Hematopoietic multipotent progenitor cell treated with erythropoietin and hydrocortisone succinate and interleukin-3 and kit ligand, for 4 days (in vitro differentiated cells): Measurements from ENCODE around the gene ABCB6.
A peak's percentile ranks its signal among the peaks of the same experiment; 100 is the strongest.
"Not testable (repeated sequence)": the region's sequence is repeated elsewhere in the genome, so short reads cannot be mapped to it uniquely, and the experiment has no call there.

Source experiments
- DNase-seq: peaks from one replicate; pipeline ENCODE4 v3.0.0-alpha.2; 2015

ABCB6 gene

DNA sequence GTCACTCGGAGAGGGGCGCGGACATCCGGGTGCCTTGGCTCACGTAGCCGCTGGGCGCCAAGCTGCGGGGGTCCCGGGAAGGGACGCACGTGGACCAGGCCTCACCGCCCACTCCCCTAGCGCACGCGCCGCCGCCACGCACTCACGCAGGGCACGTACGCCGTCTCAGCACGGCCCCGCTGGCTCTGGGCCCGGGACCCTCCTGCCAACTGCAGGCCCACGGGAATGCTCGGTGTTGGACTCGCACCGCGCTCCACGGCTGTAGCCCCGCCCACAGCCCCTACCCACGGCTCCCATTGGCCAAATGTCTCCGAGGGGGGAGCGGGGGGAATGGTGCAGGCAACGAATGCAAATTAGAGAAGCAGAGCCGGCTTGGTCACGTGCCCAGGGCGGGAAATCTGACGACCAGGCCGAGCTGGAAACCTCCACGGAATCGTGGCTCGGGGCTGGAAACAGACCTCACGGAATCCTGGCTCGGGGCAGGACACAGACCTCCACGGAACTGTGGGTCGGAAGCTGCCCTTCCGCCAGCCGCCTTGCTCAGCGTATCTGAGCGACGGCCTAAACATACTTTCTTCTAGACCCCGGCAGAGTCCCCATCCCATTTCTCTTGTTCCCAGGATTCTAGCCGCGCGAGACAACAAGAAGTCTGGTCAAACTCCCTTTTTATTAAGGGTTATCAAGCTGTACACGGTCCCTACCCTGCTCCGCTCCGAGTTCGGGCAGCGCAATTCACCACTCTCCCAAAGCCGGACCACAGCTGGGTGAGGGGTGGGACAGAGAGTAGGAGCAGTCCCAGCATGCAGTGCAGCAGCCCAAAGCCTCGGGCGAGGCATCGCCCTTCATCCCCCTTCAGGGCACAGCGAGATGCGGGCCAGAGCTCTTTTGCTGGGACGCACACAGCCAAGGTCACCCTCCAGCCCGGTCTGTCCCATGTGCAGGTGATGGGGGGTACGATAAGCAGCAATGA lies at the start of gene ABCB6:
Gene ABCB6, minus strand, starts transcription at position 227 of the 970 bp plus-strand sequence. CDS start 285 bp downstream, outside the sequence.
- DNase-seq: peak; percentile 98

- DNase-seq: no peak
Observed at GRCh38 chr2:219268294-219268693, 49.5 kb upstream of the ABCB6 start.

DNA sequence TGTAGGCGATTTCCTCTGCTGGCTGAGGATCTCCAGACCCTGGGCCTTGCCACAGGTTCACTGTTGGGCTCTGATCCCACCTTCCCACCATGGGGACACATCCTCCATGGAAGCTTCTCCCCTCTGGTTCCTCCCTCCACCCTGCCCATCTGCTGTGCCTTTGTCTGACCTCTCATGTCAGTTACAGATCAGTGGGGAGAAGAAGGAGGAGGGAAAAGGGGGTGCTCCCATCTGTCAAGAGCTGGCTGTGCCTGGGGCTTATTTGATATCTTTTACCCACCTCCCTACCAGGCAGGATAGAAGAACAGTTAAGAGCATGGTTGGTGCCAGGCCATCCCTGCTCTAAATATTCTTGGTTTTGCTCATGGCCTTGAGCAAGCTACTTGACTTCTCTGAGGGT lies 48.1 kb upstream of the ABCB6 start:
- DNase-seq: no peak

- no peak for DNase-seq
Observed at GRCh38 chr2:219266232-219266631, 47.5 kb upstream of the ABCB6 start.

DNA sequence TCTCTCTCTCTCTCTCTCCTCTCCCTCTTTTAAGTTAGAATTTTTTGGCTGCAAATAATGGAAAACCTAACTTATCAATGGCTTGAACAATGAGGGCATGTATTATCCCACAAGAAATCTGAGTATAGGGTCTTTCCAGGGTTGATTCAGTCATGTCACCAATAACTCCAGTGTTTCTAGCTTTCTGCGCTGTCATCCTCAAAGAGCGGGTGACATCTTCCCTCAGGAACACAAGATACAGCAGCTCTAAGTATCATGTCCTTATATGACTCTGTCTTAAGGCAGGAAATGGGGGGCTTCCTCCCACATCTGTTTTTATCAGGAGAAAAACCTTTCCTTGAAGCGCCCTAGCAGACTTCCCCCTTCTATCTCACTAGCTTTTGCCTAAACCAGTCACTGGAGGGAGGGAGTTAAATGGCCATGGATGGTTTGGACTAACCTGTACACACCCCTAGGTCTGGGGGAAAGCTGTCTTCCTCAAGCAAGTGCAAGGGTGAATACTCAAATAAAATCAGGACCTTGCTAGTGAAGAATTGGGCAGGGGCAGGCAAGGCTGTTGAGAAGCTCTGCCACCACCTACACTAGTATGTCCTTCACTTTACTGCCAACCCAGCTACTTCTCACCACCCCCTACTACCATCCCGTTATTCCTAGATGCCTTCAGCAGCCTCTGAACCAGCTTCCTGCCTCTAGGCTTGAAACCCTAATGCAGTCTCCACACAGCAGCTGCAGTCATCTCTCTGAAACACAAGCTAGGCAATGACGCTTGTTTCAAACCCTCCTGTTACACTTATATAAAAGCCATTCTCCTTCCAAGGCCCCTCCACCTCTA lies 42.5 kb upstream of the ABCB6 start:
- peak; percentile 49 for DNase-seq

DNA sequence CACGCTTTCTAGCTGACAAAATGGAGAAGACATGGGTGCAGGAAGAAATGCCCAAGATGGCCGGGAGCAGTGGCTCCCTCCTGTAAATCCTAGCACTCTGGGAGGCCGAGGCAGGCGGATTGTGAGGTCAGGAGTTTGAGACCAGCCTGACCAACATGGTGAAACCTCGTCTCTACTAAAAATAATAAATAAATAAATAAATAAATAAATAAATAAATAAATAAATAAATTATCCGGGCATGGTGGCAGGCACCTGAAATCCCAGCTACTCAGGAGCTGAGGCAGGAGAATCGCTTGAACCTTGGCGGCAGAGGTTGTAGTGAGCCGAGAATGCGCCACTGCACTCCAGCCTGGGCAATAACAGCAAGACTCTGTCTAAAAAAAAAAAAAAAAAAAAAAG lies 40.2 kb upstream of the ABCB6 start:
- not testable (repeated sequence) for DNase-seq

GRCh38 chr2:219254590-219255201 lies 35.9 kb upstream of the ABCB6 start:
- peak; percentile 71 for DNase-seq

DNA sequence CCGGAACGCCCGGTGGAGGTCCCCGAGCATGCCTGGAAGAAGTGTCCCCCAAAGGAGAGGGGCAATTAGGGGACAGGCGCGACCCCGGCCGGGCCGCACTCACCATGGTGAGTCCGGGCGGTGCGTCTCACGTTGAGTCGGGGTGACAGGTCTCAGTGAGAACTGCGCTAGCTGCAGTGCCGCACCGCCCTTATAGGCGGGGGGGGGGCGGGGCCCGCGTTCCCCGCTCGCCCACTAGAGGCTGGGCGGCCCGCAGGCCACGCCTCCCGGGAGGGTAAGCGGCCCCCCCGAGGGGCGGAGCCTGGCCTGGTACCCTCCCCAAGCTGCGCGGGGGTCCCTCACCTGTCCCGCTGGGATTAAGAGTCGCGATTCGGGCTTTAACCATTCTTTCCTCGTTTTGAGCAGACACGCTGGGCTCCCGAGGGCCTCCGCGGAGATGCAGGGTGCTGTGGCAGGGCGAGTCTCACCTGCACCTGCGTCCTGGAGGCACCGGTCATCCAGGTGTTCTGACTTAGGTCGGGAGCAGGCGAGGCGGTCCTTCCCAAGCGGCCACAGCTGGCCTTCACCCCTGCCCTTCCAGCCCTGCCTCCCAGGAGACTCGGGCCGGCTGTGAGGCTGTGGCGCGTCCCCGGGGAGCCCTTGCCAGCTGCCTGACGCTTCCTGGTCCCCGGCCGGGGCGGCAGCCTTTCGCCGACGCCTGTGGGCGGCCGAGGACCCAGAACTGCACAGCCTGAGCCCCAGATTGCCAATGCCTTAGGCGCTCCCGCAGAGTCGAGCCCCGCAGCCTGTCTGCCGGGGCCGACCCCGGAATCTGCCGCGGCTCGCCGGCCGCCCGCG lies 35.2 kb upstream of the ABCB6 start, which contains the start of gene TUBA4A:
Gene TUBA4A, minus strand, starts transcription at position 166 of the 837 bp plus-strand sequence. Its CDS starts 60 bp downstream, at position 106.
- DNase-seq: peak; percentile 90

DNA sequence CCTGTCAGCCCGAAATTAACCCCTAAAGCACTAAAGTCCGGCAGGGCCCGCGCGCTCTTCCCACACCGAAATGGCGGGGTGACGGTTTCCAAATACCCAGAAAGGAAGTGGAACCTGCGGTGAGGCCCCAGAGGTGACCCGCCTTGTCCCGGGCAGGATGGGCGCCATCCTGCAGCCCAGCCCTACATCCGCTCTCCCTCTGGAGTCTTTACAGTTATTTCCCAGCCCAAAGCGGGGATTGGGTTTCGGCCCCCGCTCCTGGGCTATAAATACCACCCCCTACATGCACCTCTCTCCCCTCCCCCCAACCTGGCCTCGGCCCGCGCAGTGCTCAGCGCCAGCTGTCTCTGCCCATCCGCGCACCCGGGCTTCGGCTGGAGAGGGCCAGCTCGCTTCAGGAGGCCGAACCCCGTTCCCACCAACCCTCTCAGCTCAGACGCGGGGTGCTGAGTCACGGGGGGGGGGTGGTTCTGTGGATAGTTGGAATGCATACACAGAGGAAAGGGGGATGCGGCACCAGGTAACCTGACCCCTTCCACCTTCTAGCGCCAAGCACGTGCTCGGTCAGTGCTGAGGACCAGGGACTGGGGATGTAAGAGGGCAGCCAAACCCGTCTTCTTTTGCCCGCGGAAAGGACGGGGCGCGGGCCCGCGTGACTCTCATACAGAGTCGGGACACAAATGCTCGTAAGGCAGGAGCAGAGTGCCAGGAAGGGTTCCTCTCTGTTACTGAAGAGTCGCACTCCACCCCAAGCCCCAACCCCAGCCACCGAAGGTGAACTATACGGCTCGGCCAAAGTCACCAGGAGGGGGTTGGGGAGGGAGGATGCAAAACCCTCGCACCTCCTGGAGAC lies 34.4 kb upstream of the ABCB6 start, which contains the start of gene TUBA4B:
Gene TUBA4B, plus strand, starts transcription at position 344 of the 853 bp plus-strand sequence. Its CDS starts 165 bp downstream, at position 509.
- DNase-seq: peak; percentile 52

GRCh38 chr2:219252570-219252899 lies 33.8 kb upstream of the ABCB6 start:
- DNase-seq: no peak

DNA sequence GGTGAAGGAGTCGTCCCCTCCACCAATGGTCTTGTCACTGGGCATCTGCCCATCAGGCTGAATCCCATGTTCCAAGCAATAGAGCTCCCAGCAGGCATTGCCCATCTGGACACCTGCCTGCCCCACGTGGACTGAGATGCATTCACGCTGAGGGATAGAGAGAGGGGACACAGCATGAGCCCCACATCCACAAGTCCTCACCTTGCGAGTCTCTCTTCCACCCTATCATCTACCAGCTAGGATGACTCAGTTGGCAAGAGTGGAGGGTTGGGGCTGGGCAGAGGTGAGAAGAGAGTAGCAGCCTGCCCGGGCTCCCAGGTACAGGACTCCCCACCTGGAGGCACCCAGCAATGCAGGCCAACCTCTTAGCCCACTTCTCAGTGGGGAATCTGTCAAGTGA lies 33.3 kb upstream of the ABCB6 start:
- no peak for DNase-seq

DNA sequence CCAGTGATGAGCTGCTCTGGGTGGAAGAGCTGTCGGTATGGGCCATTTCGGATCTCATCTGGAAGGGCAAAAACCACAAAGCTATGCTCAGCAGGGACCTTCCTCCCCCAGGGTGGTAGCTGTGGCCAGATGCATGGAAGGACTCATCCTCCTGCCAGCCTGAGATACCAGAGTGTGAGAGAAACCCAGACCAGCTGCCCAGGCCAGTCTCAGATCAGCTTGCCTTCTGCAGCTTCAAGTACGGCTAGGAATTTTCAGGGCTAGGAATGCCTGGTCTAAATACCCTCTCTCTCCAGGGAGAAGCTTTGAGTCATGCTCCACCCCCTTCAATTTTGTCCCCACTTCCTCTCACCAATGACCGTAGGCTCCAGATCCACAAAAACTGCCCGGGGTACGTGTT lies 32.9 kb upstream of the ABCB6 start:
- peak; percentile 50 for DNase-seq

GRCh38 chr2:219250049-219250781 lies 31.5 kb upstream of the ABCB6 start:
- peak; percentile 44 for DNase-seq

GRCh38 chr2:219249203-219249980 lies 30.6 kb upstream of the ABCB6 start:
- DNase-seq: peak; percentile 74

- no peak for DNase-seq
Observed at GRCh38 chr2:219248845-219249202, 30.1 kb upstream of the ABCB6 start.

GRCh38 chr2:219247678-219248642 lies 29.2 kb upstream of the ABCB6 start:
- peak; percentile 79 for DNase-seq

GRCh38 chr2:219246559-219246958 lies 27.8 kb upstream of the ABCB6 start:
- DNase-seq: no peak

DNA sequence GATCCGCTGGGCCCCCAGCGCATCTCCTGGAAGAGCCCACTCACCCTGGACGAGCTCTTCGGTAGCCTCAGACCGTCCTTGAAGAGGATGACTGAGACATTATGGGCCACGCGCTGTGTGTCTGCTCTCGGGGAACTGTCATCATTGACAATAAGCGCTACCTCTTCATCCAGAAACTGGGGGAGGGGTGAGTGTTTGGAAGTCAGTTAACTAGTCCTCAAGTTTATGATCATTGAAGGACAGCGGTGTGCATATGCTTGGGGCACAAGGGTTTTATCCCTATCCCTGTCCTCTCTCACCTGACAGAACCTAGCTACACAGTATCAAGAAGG lies 27.1 kb upstream of the ABCB6 start:
- no peak for DNase-seq
